HG02885 (cell line): ENCODE results near the gene SERPINF2.
"Not testable (repeated sequence)": the region's sequence is repeated elsewhere in the genome, so short reads cannot be mapped to it uniquely, and the experiment has no call there.

ENCODE experiments used
- ATAC-seq: cut with Tn5 transposase; IDR thresholded peaks from one replicate; pipeline ENCODE4 v1.9.1; 2021; ENCODE audit warnings: mild to moderate bottlenecking; ENCODE audit not compliant: unreplicated experiment, poor library complexity

Gene SERPINF2

GRCh38 chr17:1758807-1759206 lies 16.1 kb downstream of the SERPINF2 start:
- ATAC-seq: no peak

DNA sequence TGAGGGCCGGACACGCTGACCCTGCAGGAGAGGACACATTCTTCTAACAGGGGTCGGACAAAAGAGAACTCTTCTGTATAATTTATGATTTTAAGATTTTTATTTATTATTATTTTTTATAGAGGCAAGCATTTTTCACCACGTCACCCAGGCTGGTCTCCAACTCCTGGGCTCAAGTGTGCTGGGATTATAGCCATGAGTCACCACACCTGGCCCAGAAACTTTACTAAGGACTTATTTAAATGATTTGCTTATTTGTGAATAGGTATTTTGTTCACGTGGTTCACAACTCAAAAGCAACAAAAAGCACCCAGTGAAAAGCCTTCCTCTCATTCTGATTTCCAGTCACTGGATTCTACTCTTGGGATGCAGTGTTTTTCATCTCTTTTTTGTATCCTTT lies 16.9 kb downstream of the SERPINF2 start:
- ATAC-seq: no peak

DNA sequence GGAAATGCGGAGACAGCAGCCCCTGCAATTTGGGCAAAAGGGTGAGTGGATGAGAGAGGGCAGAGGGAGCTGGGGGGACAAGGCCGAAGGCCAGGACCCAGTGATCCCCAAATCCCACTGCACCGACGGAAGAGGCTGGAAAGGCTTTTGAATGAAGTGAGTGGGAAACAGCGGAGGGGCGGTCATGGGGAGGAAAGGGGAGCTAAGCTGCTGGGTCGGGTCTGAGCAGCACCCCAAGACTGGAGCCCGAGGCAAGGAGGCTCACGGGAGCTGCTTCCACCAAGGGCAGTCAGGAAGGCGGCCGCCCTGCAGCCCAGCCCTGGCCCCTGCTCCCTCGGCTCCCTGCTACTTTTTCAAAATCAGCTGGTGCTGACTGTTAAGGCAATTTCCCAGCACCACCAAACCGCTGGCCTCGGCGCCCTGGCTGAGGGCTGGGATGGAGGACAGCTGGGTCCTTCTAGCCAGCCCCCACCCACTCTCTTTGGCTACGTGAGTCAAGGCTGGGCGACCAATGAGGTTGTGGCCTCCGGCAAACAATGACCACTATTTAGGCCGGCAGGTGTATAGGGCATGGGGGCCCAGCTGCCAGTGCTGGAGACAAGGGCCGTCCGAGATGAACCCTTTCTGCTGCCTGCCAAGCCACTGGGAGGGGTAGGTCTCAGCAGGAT lies 19.7 kb downstream of the SERPINF2 start:
- ATAC-seq: no peak

DNA sequence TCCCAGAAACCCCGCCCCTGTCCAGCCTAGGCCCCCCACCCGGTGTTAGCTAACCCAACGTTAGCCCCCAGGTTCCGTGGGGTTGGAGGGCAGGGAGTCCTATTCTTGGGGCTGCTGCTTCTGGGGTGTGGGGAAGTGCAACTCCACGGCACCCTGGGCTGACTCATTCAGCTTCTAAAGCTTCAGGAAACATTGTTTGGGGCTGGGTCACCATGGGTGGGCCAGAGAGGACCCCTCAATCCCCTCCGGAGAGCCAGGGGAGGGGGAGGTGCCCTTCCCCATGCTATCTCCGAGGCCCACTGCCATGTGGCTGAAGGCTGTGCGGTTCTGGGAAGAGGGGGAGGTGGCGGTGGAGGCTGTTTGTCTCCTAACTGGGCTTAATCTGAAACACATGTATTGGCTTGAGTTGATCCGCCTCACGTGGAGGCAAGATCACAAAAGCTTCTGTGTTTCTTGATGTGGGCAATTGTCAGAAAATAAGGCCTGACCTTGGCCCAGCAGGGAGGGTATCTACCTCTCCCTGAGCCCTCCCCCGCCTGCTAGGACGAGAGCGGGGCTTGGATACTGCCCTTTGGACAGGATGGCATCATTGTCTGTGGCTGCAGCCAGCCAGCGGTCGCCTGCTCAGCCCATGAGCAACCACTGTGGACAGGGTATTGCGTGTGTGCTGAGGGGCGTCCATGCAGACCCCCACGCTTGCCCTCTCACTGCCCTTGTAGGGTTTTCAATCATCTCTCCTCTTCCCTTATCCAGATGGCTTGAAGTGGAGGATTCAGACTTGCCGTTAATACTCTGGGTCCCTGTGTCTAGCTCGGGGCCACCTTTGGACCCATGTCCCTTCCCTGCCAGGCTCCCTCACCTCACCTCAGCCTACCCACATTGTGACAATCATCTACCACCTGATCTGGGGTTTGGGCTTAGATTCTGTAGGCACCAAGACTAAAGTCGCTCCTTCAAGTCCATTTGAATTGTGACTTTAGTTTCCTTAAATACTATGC lies 20.5 kb downstream of the SERPINF2 start:
- no peak for ATAC-seq

DNA sequence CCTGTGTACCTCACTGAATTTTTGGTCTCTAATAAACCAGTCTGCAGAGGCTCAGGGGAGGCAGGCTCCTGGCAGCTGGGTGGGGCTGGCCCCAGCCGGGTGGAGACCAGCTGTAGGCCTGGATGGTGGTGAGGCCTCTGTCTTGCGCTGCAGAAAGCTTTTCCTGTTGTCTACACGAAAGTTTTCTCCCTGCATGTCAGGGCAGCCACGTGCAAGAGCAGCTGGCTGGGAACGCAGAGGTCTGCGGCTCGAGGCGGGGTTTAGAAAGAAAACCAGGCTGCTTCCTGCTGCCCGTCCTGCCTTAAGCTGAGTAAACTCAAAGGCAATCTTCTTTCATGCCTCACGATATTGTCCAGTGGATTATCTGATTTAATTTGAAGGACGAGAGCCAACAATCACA lies 21.6 kb downstream of the SERPINF2 start:
- ATAC-seq: no peak

DNA sequence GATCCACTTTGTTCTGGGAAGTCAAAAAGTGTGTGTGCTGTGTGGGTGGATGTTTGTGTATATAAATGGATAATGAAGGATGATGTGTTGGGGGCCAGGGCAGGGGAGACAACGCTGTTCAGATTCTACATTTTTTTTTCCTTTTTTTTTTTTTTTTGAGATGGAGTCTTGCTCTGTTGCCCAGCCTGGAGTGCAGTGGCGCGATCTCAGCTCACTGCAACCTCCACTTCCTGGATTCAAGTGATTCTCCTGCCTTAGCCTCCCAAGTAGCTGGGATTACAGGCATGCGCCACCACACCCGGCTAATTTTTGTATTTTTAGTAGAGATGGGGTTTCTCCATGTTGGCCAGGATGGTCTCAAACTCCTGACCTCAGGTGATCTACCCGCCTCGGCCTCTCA lies 22.0 kb downstream of the SERPINF2 start:
- ATAC-seq: not testable (repeated sequence)

DNA sequence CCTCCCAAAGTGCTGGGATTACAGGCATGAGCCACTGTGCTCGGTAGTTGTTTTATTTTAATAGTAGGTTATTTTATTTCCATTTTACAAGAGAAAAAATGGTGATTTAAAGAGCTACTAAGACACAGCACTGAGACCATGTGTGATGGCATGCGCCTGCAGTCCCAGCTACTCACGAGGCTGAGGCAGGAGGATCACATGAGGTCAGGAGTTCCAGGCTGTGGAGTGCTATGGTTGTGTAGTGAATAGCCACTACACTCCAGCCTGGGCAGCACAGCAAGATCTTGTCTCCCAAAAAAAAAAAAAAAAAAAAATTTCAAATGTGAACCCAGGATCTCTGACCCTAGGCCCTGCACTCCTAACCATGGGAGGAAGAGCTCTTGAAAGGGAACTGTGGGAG lies 22.9 kb downstream of the SERPINF2 start:
- no peak for ATAC-seq

DNA sequence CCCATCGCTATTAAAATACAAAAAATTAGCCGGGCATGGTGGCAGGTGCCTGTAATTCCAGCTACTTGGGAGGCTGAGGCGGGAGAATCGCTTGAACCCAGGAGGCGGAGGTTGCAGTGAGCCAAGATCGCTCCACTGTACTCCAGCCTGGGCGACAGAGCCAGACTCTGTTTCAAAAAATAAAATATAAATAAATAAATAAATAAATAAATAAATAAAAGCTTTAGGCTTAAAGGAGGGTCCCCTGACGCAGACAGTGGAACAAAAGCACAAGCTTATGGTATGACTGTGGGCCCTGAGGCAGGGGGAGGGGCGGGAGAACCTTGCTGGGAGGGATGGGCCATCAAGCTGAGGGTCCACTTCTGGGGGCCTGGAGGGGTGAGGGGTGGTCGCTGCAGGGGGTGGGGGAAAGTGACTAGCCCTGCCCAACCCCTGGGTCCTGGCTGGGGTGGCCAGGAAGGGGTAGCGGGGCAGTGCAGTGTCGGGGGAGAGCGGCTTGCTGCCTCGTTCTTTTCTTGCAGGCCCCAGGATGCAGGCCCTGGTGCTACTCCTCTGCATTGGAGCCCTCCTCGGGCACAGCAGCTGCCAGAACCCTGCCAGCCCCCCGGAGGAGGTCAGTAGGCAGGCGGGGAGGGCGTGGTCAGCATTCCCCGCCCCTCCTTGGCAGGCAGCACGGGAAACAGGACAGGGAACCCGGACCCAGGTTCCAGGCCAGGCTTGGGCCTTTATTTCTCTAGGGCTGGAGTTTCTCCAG lies 23.9 kb downstream of the SERPINF2 start:
- ATAC-seq: no peak

GRCh38 chr17:1767358-1767757 lies 24.7 kb downstream of the SERPINF2 start:
- ATAC-seq: no peak

DNA sequence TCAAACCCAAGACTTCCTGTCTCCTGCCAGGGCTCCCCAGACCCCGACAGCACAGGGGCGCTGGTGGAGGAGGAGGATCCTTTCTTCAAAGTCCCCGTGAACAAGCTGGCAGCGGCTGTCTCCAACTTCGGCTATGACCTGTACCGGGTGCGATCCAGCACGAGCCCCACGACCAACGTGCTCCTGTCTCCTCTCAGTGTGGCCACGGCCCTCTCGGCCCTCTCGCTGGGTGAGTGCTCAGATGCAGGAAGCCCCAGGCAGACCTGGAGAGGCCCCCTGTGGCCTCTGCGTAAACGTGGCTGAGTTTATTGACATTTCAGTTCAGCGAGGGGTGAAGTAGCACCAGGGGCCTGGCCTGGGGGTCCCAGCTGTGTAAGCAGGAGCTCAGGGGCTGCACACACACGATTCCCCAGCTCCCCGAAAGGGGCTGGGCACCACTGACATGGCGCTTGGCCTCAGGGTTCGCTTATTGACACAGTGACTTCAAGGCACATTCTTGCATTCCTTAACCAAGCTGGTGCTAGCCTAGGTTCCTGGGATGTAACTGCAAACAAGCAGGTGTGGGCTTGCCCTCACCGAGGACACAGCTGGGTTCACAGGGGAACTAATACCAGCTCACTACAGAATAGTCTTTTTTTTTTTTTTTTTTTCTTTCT lies 27.3 kb downstream of the SERPINF2 start:
- ATAC-seq: no peak

DNA sequence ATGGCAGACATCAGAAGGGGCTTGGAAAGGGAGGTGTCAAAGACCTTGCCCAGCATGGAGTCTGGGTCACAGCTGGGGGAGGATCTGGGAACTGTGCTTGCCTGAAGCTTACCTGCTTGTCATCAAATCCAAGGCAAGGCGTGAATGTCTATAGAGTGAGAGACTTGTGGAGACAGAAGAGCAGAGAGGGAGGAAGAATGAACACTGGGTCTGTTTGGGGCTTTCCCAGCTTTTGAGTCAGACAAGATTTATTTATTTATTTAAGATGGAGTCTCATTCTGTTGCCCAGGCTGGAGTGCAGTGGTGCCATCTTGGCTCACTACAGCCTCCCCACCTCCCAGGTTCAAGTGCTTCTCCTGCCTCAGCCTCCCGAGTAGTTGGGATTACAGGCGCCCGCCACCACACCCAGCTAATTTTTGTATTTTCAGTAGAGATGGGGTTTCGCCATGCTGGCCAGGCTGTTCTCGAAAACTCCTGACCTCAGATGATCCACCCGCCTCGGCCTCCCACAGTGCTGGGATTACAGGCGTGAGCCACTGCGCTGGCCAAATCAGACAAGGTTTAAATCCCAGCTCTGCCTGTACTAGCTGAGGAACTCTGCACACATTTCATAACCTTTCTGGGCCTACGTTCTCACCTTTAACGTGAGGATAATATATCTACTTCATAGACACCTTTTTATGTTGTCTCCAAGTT lies 30.5 kb downstream of the SERPINF2 start:
- not testable (repeated sequence) for ATAC-seq

- no peak for ATAC-seq
Observed at GRCh38 chr17:1773696-1774181, 31.1 kb downstream of the SERPINF2 start.

GRCh38 chr17:1774390-1775176 lies 31.9 kb downstream of the SERPINF2 start:
- ATAC-seq: no peak

GRCh38 chr17:1776328-1776727 lies 33.7 kb downstream of the SERPINF2 start:
- no peak for ATAC-seq

GRCh38 chr17:1776857-1777256 lies 34.2 kb downstream of the SERPINF2 start:
- ATAC-seq: no peak

GRCh38 chr17:1779571-1780131 lies 37.0 kb downstream of the SERPINF2 start:
- no peak for ATAC-seq

GRCh38 chr17:1782171-1782567 lies 39.5 kb downstream of the SERPINF2 start:
- no peak for ATAC-seq

DNA sequence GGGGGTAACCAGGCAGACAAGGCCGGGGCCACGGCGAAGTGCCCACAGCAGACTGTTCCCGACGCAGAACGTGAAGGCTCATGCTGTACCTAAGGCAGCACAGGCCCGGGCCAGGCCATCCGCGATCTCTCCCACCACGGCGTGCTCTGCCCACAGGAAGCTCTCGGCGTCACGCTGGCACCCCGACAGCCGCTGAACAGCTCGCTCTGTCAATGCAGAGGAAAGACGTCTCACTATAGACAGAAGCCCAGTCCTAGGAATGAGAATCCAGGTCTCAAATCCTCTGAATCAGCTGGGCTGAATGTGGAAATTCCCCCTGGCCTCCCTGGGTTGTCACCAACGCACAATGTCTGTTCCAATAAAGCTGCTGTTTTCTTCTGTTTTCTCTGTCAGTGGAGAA lies 40.6 kb downstream of the SERPINF2 start:
- no peak for ATAC-seq
